H9 (cell line): ENCODE data around the gene C13orf46. TPM values are rescaled to one million over a fixed set of nuclear protein-coding genes. Genes with fewer than 3 reads are reported as not detected.

Experiments
- DNase-seq: peaks from one replicate; pipeline ENCODE4 v3.0.0-alpha.2; 2017
- H2AFZ ChIP-seq: one replicate; pipeline ENCODE4 v1.6.1; 2013; ENCODE audit warnings: mild to moderate bottlenecking, low read length, control low read depth, moderate library complexity
- H2AK5ac ChIP-seq: 2 replicates; pipeline ENCODE4 v1.6.1; 2013; ENCODE audit warnings: low read length, control low read depth, mixed read lengths; ENCODE audit not compliant: insufficient read length
- H2BK120ac ChIP-seq: one replicate; pipeline ENCODE4 v1.6.1; 2013; ENCODE audit warnings: low read depth, mild to moderate bottlenecking, low read length, control low read depth, inconsistent platforms; ENCODE audit not compliant: poor library complexity, severe bottlenecking
- H2BK12ac ChIP-seq: 2 replicates; pipeline ENCODE4 v1.6.1; 2013; ENCODE audit warnings: low read length, control low read depth, mixed read lengths, low read depth; ENCODE audit not compliant: insufficient read length
- H2BK15ac ChIP-seq: 2 replicates; pipeline ENCODE4 v1.6.1; 2013; ENCODE audit warnings: low read depth, low read length, control low read depth
- H2BK20ac ChIP-seq: one replicate; pipeline ENCODE4 v1.6.1; 2013; ENCODE audit warnings: low read depth, mild to moderate bottlenecking, low read length, control low read depth, inconsistent platforms; ENCODE audit not compliant: poor library complexity, severe bottlenecking
- H2BK5ac ChIP-seq: 2 replicates; pipeline ENCODE4 v1.6.1; 2013; ENCODE audit warnings: low read length, control low read depth, mixed read lengths; ENCODE audit not compliant: insufficient read length
- H3K14ac ChIP-seq: 2 replicates; pipeline ENCODE4 v1.6.1; 2013; ENCODE audit warnings: low read length, control low read depth; ENCODE audit not compliant: insufficient read depth
- H3K18ac ChIP-seq: 2 replicates; pipeline ENCODE4 v1.6.1; 2013; ENCODE audit warnings: low read depth, mild to moderate bottlenecking, mixed read lengths, low read length, control low read depth; ENCODE audit not compliant: insufficient read length
- H3K23ac ChIP-seq: 2 replicates; pipeline ENCODE4 v1.6.1; 2013; ENCODE audit warnings: low read length, control low read depth, mixed read lengths, low read depth; ENCODE audit not compliant: insufficient read length
- H3K23me2 ChIP-seq: 2 replicates; pipeline ENCODE4 v1.6.1; 2013; ENCODE audit warnings: low read depth, mild to moderate bottlenecking, mixed read lengths, low read length, control low read depth; ENCODE audit not compliant: insufficient read length, poor library complexity, severe bottlenecking
- H3K27ac ChIP-seq: 2 replicates; pipeline ENCODE4 v1.5.1; 2013; ENCODE audit warnings: low read length, control low read depth, mixed read lengths, low read depth; ENCODE audit not compliant: insufficient read length
- H3K27me3 ChIP-seq: 2 replicates; pipeline ENCODE4 v1.6.1; 2013; ENCODE audit warnings: low read length, control low read depth, inconsistent platforms; ENCODE audit not compliant: insufficient read depth
- H3K4ac ChIP-seq: 2 replicates; pipeline ENCODE4 v1.6.1; 2013; ENCODE audit warnings: low read depth, mild to moderate bottlenecking, control low read depth, inconsistent platforms, low read length, moderate library complexity
- H3K4me1 ChIP-seq: 2 replicates; pipeline ENCODE4 v1.6.1; 2013; ENCODE audit warnings: low read length, control low read depth, inconsistent platforms; ENCODE audit not compliant: insufficient read depth
- H3K4me2 ChIP-seq: 2 replicates; pipeline ENCODE4 v1.6.1; 2013; ENCODE audit warnings: low read length, control low read depth, mixed read lengths; ENCODE audit not compliant: insufficient read length, insufficient read depth
- H3K56ac ChIP-seq: 2 replicates; pipeline ENCODE4 v1.6.1; 2013; ENCODE audit warnings: low read depth, mild to moderate bottlenecking, mixed read lengths, low read length, control low read depth; ENCODE audit not compliant: insufficient read length
- H3K79me1 ChIP-seq: 2 replicates; pipeline ENCODE4 v1.6.1; 2013; ENCODE audit warnings: low read depth, mild to moderate bottlenecking, moderate library complexity, low read length, control low read depth, inconsistent platforms; ENCODE audit not compliant: insufficient read depth, poor library complexity, severe bottlenecking
- H3K79me2 ChIP-seq: 2 replicates; pipeline ENCODE4 v1.6.1; 2013; ENCODE audit warnings: low read length, control low read depth, inconsistent platforms; ENCODE audit not compliant: insufficient read depth
- H3K9ac ChIP-seq: 2 replicates; pipeline ENCODE4 v1.6.1; 2013; ENCODE audit warnings: low read length, control low read depth, mixed read lengths; ENCODE audit not compliant: insufficient read length; ENCODE audit errors: extremely low read depth
- H3K9me3 ChIP-seq: one replicate; pipeline ENCODE4 v1.6.1; 2013; ENCODE audit warnings: low read depth, low read length, inconsistent platforms; ENCODE audit not compliant: control insufficient read depth
- H3T11ph ChIP-seq: one replicate; pipeline ENCODE4 v1.6.1; 2013; ENCODE audit warnings: mild to moderate bottlenecking, low read length, control low read depth, inconsistent platforms
- H4K20me1 ChIP-seq: one replicate; pipeline ENCODE4 v1.6.1; 2013; ENCODE audit not compliant: control insufficient read depth, insufficient read length, insufficient read depth
- H4K5ac ChIP-seq: 2 replicates; pipeline ENCODE4 v1.6.1; 2013; ENCODE audit warnings: low read depth, mild to moderate bottlenecking, mixed read lengths, low read length, control low read depth; ENCODE audit not compliant: insufficient read length
- H4K8ac ChIP-seq: replicated peaks from 2 replicates; pipeline ENCODE4 v1.6.1; 2013; ENCODE audit warnings: low read length, control low read depth, mixed read lengths, low read depth; ENCODE audit not compliant: insufficient read length
- H4K91ac ChIP-seq: 2 replicates; pipeline ENCODE4 v1.6.1; 2013; ENCODE audit warnings: low read depth, mild to moderate bottlenecking, moderate library complexity, mixed read lengths, low read length, control low read depth; ENCODE audit not compliant: insufficient read length
- H3K27ac Mint-ChIP-seq, 3 experiments: 2 replicates in 2 of 3; 3 replicates in 1 of 3; pipeline ENCODE4 v1.8.0; 2020 to 2021; ENCODE audit warnings: mixed read lengths in 3 of 3, mild to moderate bottlenecking in 1 of 3, moderate library complexity in 1 of 3
- H3K27me3 Mint-ChIP-seq: 2 replicates; pipeline ENCODE4 v1.8.0; 2021; ENCODE audit warnings: low read depth, mild to moderate bottlenecking, moderate library complexity, mixed read lengths
- H3K36me3 Mint-ChIP-seq, 3 experiments: 2 replicates in 2 of 3; 3 replicates in 1 of 3; pipeline ENCODE4 v1.8.0; 2020 to 2021; ENCODE audit warnings: low read depth in 3 of 3, mixed read lengths in 3 of 3; ENCODE audit not compliant: insufficient read depth in 1 of 3
- H3K4me1 Mint-ChIP-seq, 2 experiments: 2 replicates each; pipeline ENCODE4 v1.8.0; 2020; ENCODE audit warnings: mixed read lengths in 2 of 2
- H3K4me3 Mint-ChIP-seq, 2 experiments: 2 replicates in 1 of 2; 3 replicates in 1 of 2; pipeline ENCODE4 v1.8.0; 2020 to 2021; ENCODE audit warnings: mild to moderate bottlenecking in 2 of 2, mixed read lengths in 2 of 2, moderate library complexity in 1 of 2
- H3K9me3 Mint-ChIP-seq, 2 experiments: 2 replicates in 1 of 2; 3 replicates in 1 of 2; pipeline ENCODE4 v1.8.0; 2020; ENCODE audit warnings: mild to moderate bottlenecking in 2 of 2, mixed read lengths in 2 of 2, moderate library complexity in 1 of 2
- WGBS: extraction: QIAGEN DNeasy Blood & Tissue Kit; methylation state at CpG from one replicate; pipeline ENCODE4 v1.1.7; 2013; ENCODE audit warnings: missing lambda C conversion rate, low lambda C conversion rate, mixed read lengths; ENCODE audit not compliant: insufficient read length; ENCODE audit errors: extremely low coverage; 5-methylcytosine and 5-hydroxymethylcytosine counted together
- total RNA-seq: library from RNA; stranded (reverse); gene quantifications from 2 replicates; pipeline ENCODE4 v1.2.1, GENCODE V29; 2021
- TF ChIP-seq, protein P1 (sequence below): fragments of 200-600 bp; sonication (generic); conservative IDR thresholded peaks from 3 replicates; pipeline ENCODE4 v1.8.0; 2021; ENCODE audit warnings: antibody characterized with exemption, mild to moderate bottlenecking

The C13orf46 gene
- total RNA-seq, 1 experiment from 2014 or later, result 0.55 TPM

- Histone ChIP-seq H2BK120ac (no peak overlapping the region), H2BK15ac (no peak overlapping the region), H3K23me2 (no peaks in the 10 kb centered on the region), H2BK20ac (no peak overlapping the region), H4K5ac (no peak overlapping the region), H4K8ac (no peak overlapping the region), H3K79me1 (no peaks in the 10 kb centered on the region), H3T11ph (no peak overlapping the region), H3K9ac (no peak overlapping the region), H3K4me2 (no peak overlapping the region), H3K79me2 (no peaks in the 10 kb centered on the region), H2AK5ac (no peak overlapping the region), H3K18ac (no peak overlapping the region), H3K23ac (no peak overlapping the region), H3K27me3 (no peaks in the 10 kb centered on the region), H4K91ac (no peak overlapping the region), H3K27ac (no peak overlapping the region), H3K4ac (no peak overlapping the region), H3K9me3 (peaks cover 10% of the 10 kb centered on the region), H3K4me1 (no peaks in the 10 kb centered on the region), H3K56ac (no peak overlapping the region), H2AFZ (no peak overlapping the region), H4K20me1 (no peaks in the 10 kb centered on the region), H3K14ac (no peak overlapping the region), H2BK5ac (no peak overlapping the region), H2BK12ac (no peak overlapping the region)
- TF ChIP-seq, protein P1, sequence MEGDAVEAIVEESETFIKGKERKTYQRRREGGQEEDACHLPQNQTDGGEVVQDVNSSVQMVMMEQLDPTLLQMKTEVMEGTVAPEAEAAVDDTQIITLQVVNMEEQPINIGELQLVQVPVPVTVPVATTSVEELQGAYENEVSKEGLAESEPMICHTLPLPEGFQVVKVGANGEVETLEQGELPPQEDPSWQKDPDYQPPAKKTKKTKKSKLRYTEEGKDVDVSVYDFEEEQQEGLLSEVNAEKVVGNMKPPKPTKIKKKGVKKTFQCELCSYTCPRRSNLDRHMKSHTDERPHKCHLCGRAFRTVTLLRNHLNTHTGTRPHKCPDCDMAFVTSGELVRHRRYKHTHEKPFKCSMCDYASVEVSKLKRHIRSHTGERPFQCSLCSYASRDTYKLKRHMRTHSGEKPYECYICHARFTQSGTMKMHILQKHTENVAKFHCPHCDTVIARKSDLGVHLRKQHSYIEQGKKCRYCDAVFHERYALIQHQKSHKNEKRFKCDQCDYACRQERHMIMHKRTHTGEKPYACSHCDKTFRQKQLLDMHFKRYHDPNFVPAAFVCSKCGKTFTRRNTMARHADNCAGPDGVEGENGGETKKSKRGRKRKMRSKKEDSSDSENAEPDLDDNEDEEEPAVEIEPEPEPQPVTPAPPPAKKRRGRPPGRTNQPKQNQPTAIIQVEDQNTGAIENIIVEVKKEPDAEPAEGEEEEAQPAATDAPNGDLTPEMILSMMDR, result no peak
- Mint-ChIP-seq H3K4me3 (no peak overlapping the region), H3K27me3 (peaks cover 12% of the 10 kb centered on the region), H3K9me3 (peaks cover 10 to 16% of the 10 kb centered on the region in 2 experiments), H3K36me3 (peaks cover 0 to 7% (median 4%) of the 10 kb centered on the region in 3 experiments; a peak in 4 of 7 replicates), H3K27ac (no peak overlapping the region), H3K4me1 (peaks cover 0 to 4% of the 10 kb centered on the region in 2 experiments; a peak in 1 of 4 replicates)
- WGBS, result 100% methylated on average over 2 of the region's 5 CpGs
- no peak for DNase-seq
Measured at GRCh38 chr13:113965968-113966884, 7.7 kb downstream of the C13orf46 start.
